GM10248 (cell line): ENCODE results near the gene ST6GALNAC3.

Experiments
- CTCF ChIA-PET: fragments of 300-600 bp; sonication (Branson Sonifier 250); formaldehyde crosslinking; extraction: SDS; loops from one replicate; lab custom pipeline; 2021; ENCODE audit warnings: antibody characterized with exemption; lab: Yijun Ruan, JAX
- POLR2A ChIA-PET: fragments of 350-650 bp; sonication (Branson Sonifier 250); formaldehyde crosslinking; extraction: SDS; loops from one replicate; lab custom pipeline; 2020; ENCODE audit warnings: antibody characterized with exemption; lab: Yijun Ruan, JAX
- DNase-seq: peaks from one replicate; pipeline ENCODE4 v3.0.0; 2012; ENCODE audit errors: extremely low spot score
- TF ChIP-seq, protein P1 (sequence below): IDR thresholded peaks from 2 replicates; pipeline ENCODE4 v1.5.1; 2012; ENCODE audit warnings: mild to moderate bottlenecking, low read depth; ENCODE audit errors: extremely low read depth, missing control alignments, control extremely low read depth

The ST6GALNAC3 gene

DNA sequence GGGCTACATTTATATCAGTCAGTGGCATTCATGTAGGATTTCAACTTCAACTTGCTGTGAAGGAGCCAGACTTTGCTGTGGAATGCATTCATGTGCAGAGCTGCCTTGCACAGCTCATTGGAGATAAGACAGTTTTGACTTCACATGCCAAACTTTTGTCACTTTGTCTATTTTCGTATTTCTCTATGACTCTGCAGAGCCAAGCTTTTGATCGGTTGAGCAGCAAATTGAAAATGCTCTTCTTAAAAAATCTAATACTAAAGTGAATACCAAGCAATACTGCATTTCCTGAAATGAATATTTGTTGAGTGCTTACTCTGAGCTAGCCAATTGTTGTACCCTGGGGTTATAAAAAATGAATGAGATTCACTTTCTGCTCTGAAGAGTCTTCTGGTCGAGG lies 388.7 kb downstream of the ST6GALNAC3 start:
- ChIA-PET POLR2A (no interaction called here), CTCF (interaction anchor here (0.7 to 1.5 kb wide), 3 partner anchors 17 to 27 kb away, joined by 3 read pairs; no protein-coding TSS in a partner anchor)
- no peak for DNase-seq
- TF ChIP-seq, protein P1, sequence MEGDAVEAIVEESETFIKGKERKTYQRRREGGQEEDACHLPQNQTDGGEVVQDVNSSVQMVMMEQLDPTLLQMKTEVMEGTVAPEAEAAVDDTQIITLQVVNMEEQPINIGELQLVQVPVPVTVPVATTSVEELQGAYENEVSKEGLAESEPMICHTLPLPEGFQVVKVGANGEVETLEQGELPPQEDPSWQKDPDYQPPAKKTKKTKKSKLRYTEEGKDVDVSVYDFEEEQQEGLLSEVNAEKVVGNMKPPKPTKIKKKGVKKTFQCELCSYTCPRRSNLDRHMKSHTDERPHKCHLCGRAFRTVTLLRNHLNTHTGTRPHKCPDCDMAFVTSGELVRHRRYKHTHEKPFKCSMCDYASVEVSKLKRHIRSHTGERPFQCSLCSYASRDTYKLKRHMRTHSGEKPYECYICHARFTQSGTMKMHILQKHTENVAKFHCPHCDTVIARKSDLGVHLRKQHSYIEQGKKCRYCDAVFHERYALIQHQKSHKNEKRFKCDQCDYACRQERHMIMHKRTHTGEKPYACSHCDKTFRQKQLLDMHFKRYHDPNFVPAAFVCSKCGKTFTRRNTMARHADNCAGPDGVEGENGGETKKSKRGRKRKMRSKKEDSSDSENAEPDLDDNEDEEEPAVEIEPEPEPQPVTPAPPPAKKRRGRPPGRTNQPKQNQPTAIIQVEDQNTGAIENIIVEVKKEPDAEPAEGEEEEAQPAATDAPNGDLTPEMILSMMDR = no peak

DNA sequence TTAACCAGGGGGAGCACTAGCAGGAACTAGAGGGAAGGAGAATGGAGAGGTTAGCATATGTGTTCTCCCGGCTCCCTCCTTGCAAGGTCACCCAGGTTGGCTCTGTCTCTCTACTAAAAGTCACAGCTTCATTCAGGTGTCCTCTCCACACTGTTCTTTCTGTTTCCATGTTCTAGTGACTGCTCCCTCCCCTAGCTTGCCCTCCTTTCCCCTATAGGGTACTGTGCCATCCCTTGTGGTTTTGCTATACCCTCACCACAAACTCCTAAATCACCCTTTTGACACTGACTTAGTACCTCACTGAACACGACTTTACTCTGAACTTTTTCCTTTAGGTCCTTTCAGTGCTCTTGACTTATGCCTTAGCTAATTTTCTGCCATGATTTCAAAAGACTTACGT lies 389.3 kb downstream of the ST6GALNAC3 start:
- TF ChIP-seq, protein P1 = no peak
- ChIA-PET CTCF (interaction anchor here (1.3 to 1.5 kb wide), 2 partner anchors 9 to 25 kb away, joined by 3 read pairs; no protein-coding TSS in a partner anchor), POLR2A (no interaction called here)
- no peak for DNase-seq

DNA sequence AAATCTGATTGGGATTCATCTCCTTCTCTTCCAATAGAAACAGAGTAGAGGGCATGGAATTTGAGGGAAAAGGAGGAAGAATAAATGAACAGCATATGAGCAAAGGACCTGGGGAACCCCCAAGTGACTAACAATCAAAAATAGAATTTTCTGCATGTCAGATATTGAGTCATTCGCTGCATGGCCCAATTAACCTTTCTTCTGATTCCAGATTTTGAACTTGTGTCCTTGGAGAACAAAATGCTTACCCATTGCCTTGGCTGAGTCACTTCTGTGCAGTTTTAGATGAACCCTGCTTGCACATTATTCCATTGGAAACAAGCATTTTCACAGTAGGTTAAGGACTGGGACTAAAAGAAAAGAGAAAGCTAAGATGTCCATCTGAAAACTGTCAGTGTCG lies 390.5 kb downstream of the ST6GALNAC3 start:
- DNase-seq = no peak
- ChIA-PET POLR2A (no interaction called here), CTCF (interaction anchor here (0.7 to 1.3 kb wide), 2 partner anchors 10 to 126 kb away, joined by 3 read pairs; no protein-coding TSS in a partner anchor)
- TF ChIP-seq, protein P1 = no peak

DNA sequence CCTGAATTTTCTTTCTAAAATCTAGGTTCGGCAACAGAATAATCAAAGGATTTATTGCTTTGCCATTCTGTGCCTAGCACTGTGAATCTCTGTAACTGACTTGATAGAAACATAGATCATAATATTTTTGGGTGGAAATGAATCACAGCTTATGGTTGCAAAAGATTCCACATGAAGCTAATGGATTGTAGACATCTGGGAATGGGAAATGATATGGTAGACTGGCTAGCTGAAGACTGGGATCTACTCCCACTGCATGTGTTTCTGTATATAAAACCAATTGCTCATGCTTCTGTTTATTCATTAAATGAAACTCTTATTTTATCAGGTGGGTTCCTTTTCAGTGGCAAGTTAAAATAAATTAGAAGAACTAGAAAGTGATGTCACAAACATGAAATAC lies 395.6 kb downstream of the ST6GALNAC3 start:
- ChIA-PET POLR2A (no interaction called here), CTCF (no interaction called here)
- no peak for DNase-seq
- TF ChIP-seq, protein P1 = no peak

DNA sequence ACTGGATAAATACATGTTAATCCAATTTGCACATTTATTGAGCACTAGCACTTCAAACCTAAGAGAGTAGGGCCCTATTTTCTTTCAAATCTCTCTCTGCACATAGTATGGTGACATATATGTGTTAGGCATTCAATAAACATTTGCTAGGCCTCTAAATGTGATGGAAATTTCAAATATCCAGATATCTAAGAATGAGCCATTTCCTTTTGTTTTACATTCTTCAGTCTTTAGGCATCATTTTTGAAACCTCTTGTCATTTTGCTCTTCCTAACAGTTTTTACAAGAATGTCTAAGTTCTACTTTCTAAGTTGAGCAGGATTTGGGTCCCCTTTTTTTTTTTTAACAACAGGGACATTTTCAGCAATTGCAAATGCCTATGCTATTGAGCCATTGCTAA lies 397.0 kb downstream of the ST6GALNAC3 start:
- TF ChIP-seq, protein P1 = no peak
- CTCF ChIA-PET = no interaction called here
- no peak for DNase-seq
- POLR2A ChIA-PET = no interaction called here

DNA sequence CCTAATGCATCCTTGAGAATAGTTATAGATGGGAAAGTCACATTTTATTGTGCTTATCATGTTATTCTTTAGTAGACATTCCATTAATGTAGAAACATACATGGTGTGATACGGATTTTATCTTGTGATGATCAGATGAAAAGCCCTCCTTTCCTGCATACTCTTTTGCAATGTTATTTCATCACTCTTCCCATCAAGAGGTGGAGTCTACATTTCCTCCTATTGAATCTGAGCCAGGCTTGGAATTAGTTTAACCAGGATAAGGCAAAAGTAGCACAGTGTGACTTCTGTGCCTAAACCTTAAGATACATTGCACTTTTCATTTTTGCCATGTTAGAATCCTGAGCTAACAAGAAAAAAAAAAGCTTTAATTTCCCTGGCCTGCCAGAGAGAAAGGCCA lies 399.0 kb downstream of the ST6GALNAC3 start:
- CTCF ChIA-PET = interaction anchor here (1.0 kb wide), 1 partner anchor 24 kb away, joined by 3 read pairs; no protein-coding TSS in a partner anchor
- POLR2A ChIA-PET = no interaction called here
- TF ChIP-seq, protein P1 = no peak
- DNase-seq = no peak
